HCT116 (cell line): Measurements from ENCODE around the gene TSLP. TPM values are rescaled to one million over a fixed set of nuclear protein-coding genes. Genes with fewer than 3 reads are reported as not detected.

Experiments used
- ATAC-seq: fragments of 200-7000 bp; cut with Tn5 transposase; 2 replicates; pipeline ENCODE4 v1.9.1; 2020; ENCODE audit warnings: mild to moderate bottlenecking, moderate library complexity
- BruUV-seq: library from RNA; stranded (reverse); fragments of 400-500 nt; replicated peaks from 2 replicates; lab custom pipeline; 2021; lab: Mats Ljungman, UMichigan
- CTCF ChIA-PET: fragments of 300-600 bp; sonication (Branson Sonifier 250); formaldehyde crosslinking; loops from one replicate; lab custom pipeline; 2021; ENCODE audit warnings: antibody characterized with exemption; lab: Charles Lee
- POLR2A ChIA-PET: fragments of 300-600, 350-600 bp; sonication (Branson Sonifier 250); formaldehyde crosslinking; loops from one replicate; lab custom pipeline; 2021; ENCODE audit warnings: antibody characterized with exemption; lab: Charles Lee
- RAD21 ChIA-PET, 2 experiments: fragments of 300-600 bp; sonication (Branson Sonifier 250); formaldehyde crosslinking; loops; one replicate each; lab custom pipeline; 2023; ENCODE audit warnings: low total read pairs in 2 of 2; ENCODE audit not compliant: uncharacterized antibody in 2 of 2, unreplicated experiment in 2 of 2, low non-redundant PET in 1 of 2; lab: Charles Lee
- DNase-seq: peaks from one replicate; pipeline ENCODE4 v3.0.0-alpha.2; 2010; ENCODE audit warnings: low read depth, low spot score
- H2AFZ ChIP-seq: fragments of 200-600 bp; shearing (Covaris generic), sonication (generic); 2 replicates; pipeline ENCODE4 v1.6.1; 2017; ENCODE audit warnings: low read depth, mixed run types, mixed read lengths, antibody characterized with exemption, low read length; ENCODE audit not compliant: poor library complexity, severe bottlenecking
- H3K27ac ChIP-seq: 2 replicates; pipeline ENCODE4 v1.5.1; 2012; ENCODE audit warnings: low read depth, low read length
- H3K27me3 ChIP-seq: fragments of 200-600 bp; sonication (generic); 2 replicates; pipeline ENCODE4 v1.6.1; 2016; ENCODE audit warnings: mixed run types, low read length, mixed read lengths; ENCODE audit not compliant: insufficient read depth
- H3K36me3 ChIP-seq, 2 experiments: fragments of 200-500 bp in 1 of 2; fragments of 200-600 bp in 1 of 2; sonication (Bioruptor generic) in 1 of 2; sonication (generic) in 1 of 2; 2 replicates each; pipeline versions ENCODE4 v1.5.1 to v1.6.1; 2014 to 2016; ENCODE audit warnings: low read length in 2 of 2, inconsistent platforms in 1 of 2, mixed read lengths in 1 of 2, mixed run types in 1 of 2; ENCODE audit not compliant: insufficient read depth in 2 of 2, control insufficient read depth in 1 of 2
- H3K4me1 ChIP-seq, 2 experiments: fragments of 200-600 bp in 1 of 2; sonication (generic) in 1 of 2; 2 replicates each; pipeline versions ENCODE4 v1.5.1 to v1.6.1; 2012 to 2017; ENCODE audit warnings: low read length in 2 of 2, inconsistent platforms in 1 of 2, mild to moderate bottlenecking in 1 of 2, mixed read lengths in 1 of 2, mixed run types in 1 of 2, moderate library complexity in 1 of 2; ENCODE audit not compliant: insufficient read depth in 2 of 2, control insufficient read depth in 1 of 2
- H3K4me2 ChIP-seq: fragments of 200-600 bp; sonication (generic); 2 replicates; pipeline ENCODE4 v1.6.1; 2017; ENCODE audit warnings: mixed run types, low read length, mixed read lengths
- H3K4me3 ChIP-seq, 2 experiments: fragments of 200-600 bp in 1 of 2; sonication (generic) in 1 of 2; replicated peaks in 1 of 2; 2 replicates each; pipeline ENCODE4 v1.5.1; 2011 to 2016; ENCODE audit warnings: low read length in 2 of 2, control low read depth in 1 of 2, low read depth in 1 of 2, mild to moderate bottlenecking in 1 of 2, mixed read lengths in 1 of 2, mixed run types in 1 of 2
- H3K79me2 ChIP-seq: fragments of 200-600 bp; sonication (generic); 2 replicates; pipeline ENCODE4 v1.6.1; 2017; ENCODE audit warnings: mild to moderate bottlenecking, mixed run types, low read length, moderate library complexity, mixed read lengths; ENCODE audit not compliant: insufficient read depth
- H3K9ac ChIP-seq: fragments of 200-600 bp; sonication (generic); 2 replicates; pipeline ENCODE4 v1.6.1; 2016; ENCODE audit warnings: low read length, mixed read lengths
- H3K9me2 ChIP-seq: fragments of 200-600 bp; sonication (generic), shearing (Covaris generic); 2 replicates; pipeline ENCODE4 v1.6.1; 2017; ENCODE audit warnings: mixed run types, mild to moderate bottlenecking, moderate library complexity; ENCODE audit not compliant: insufficient read depth
- H3K9me3 ChIP-seq, 2 experiments: fragments of 200-500 bp in 1 of 2; fragments of 200-600 bp in 1 of 2; sonication (Bioruptor generic) in 1 of 2; sonication (generic) in 1 of 2; 2 replicates each; pipeline ENCODE4 v1.6.1; 2014 to 2017; ENCODE audit warnings: low read length in 2 of 2, mixed read lengths in 2 of 2, inconsistent platforms in 1 of 2, low read depth in 1 of 2, mild to moderate bottlenecking in 1 of 2, mixed run types in 1 of 2, moderate library complexity in 1 of 2; ENCODE audit not compliant: control insufficient read depth in 1 of 2, insufficient read depth in 1 of 2
- H4K20me1 ChIP-seq: fragments of 200-600 bp; sonication (generic), shearing (Covaris generic); 2 replicates; pipeline ENCODE4 v1.6.1; 2017; ENCODE audit warnings: mixed run types, mild to moderate bottlenecking, moderate library complexity; ENCODE audit not compliant: insufficient read depth
- EZH2 ChIP-seq: fragments of 200-600 bp; sonication (generic); IDR thresholded peaks from 2 replicates; pipeline ENCODE4 v1.6.1; 2017; ENCODE audit warnings: antibody characterized with exemption, mixed run types
- FOSL1 ChIP-seq: IDR thresholded peaks from 2 replicates; pipeline ENCODE4 v1.6.1; 2012; ENCODE audit warnings: low read depth
- POLR2A ChIP-seq: IDR thresholded peaks from 2 replicates; pipeline ENCODE4 v1.7.0; 2011; ENCODE audit warnings: borderline replicate concordance; ENCODE audit not compliant: insufficient read depth, insufficient read length; ENCODE audit errors: extremely low read depth
- POLR2AphosphoS5 ChIP-seq: IDR thresholded peaks from 2 replicates; pipeline ENCODE4 v1.6.1; 2011; ENCODE audit warnings: mild to moderate bottlenecking, low read depth, low read length, moderate library complexity
- REST ChIP-seq: IDR thresholded peaks from 2 replicates; pipeline ENCODE4 v1.6.1; 2012; ENCODE audit warnings: low read depth
- intact Hi-C: fragments of 100-400 bp; cut with micrococcal nuclease; formaldehyde crosslinking; loops from 2 replicates; pipeline ENCODE4 v1.10.0; 2022
- total RNA-seq: library from RNA; stranded (reverse); gene quantifications from one replicate; pipeline ENCODE4 v1.2.1, GENCODE V29; 2021; ENCODE audit not compliant: unreplicated experiment
- TF ChIP-seq, protein P1 (sequence below), 3 experiments: fragments of 200-600 bp in 1 of 3; sonication (generic) in 1 of 3; IDR thresholded peaks in 2 of 3; conservative IDR thresholded peaks in 1 of 3; 2 replicates each; pipeline ENCODE4 v1.5.1; 2012 to 2017; ENCODE audit warnings: low read depth in 2 of 3, low read length in 2 of 3, antibody characterized with exemption in 1 of 3, borderline replicate concordance in 1 of 3, control low read depth in 1 of 3, mild to moderate bottlenecking in 1 of 3, mixed read lengths in 1 of 3, mixed run types in 1 of 3, moderate library complexity in 1 of 3; ENCODE audit not compliant: insufficient read depth in 1 of 3

Gene TSLP
- total RNA-seq, 1 experiment from 2014 or later: 0.34 TPM

DNA sequence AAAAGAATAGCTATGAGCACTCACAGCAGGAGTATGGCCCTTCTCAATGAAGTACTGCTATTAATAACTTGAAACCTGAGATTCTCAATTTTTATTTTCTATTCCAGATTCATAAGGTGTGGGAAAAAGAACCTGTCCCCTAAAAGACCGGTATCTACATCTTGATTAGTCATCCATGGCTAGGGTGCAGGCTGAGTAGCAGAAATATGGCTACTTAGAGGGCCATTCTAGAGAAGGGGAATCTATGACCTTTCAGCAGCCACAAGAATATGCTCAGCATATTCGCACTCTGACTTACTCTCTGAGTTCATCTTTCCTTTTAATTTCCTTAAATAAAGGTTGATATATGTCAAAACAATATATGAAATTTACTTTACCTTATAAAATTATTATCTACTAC, 48.3 kb downstream of the TSLP start:
- ChIA-PET POLR2A (no interaction called here), RAD21 (no interaction called here), CTCF (no interaction called here)
- no peak for DNase-seq
- Histone ChIP-seq H3K9me2 (no peaks in the 10 kb centered on the region), H3K4me1 (no peaks in the 10 kb centered on the region), H3K9ac (no peak overlapping the region), H3K4me3 (no peak overlapping the region), H2AFZ (no peak overlapping the region), H3K27ac (no peak overlapping the region), H3K4me2 (no peak overlapping the region), H3K36me3 (peaks cover 41 to 50% of the 10 kb centered on the region in 2 experiments), H3K79me2 (peaks cover 27% of the 10 kb centered on the region; the same call in 1 of the 2 replicates), H4K20me1 (peaks cover 4% of the 10 kb centered on the region; the same call in 1 of the 2 replicates), H3K27me3 (no peaks in the 10 kb centered on the region), H3K9me3 (no peaks in the 10 kb centered on the region)
- BruUV-seq: no TSS peak
- no peak for ATAC-seq
- intact Hi-C loops: no loop called here
- TF ChIP-seq, protein P1, sequence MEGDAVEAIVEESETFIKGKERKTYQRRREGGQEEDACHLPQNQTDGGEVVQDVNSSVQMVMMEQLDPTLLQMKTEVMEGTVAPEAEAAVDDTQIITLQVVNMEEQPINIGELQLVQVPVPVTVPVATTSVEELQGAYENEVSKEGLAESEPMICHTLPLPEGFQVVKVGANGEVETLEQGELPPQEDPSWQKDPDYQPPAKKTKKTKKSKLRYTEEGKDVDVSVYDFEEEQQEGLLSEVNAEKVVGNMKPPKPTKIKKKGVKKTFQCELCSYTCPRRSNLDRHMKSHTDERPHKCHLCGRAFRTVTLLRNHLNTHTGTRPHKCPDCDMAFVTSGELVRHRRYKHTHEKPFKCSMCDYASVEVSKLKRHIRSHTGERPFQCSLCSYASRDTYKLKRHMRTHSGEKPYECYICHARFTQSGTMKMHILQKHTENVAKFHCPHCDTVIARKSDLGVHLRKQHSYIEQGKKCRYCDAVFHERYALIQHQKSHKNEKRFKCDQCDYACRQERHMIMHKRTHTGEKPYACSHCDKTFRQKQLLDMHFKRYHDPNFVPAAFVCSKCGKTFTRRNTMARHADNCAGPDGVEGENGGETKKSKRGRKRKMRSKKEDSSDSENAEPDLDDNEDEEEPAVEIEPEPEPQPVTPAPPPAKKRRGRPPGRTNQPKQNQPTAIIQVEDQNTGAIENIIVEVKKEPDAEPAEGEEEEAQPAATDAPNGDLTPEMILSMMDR (IDR thresholded peaks at IDR 0.05 in 2 of 3, conservative IDR thresholded peaks at IDR 0.05 in 1 of 3; ENCODE audit: borderline replicate concordance in 1 of 3, insufficient read depth in 1 of 3, low read depth in 2 of 3, low read length in 2 of 3): no peak
- TF ChIP-seq FOSL1 (no peak), POLR2AphosphoS5 (no peak)

- H3K4me3 ChIP-seq: no peak overlapping the region
- H3K36me3 ChIP-seq: peaks cover 44 to 56% of the 10 kb centered on the region in 2 experiments
- no TSS peak for BruUV-seq
- no peak for TF ChIP-seq FOSL1
- TF ChIP-seq, protein P1 (IDR thresholded peaks at IDR 0.05 in 2 of 3, conservative IDR thresholded peaks at IDR 0.05 in 1 of 3; ENCODE audit: borderline replicate concordance in 1 of 3, insufficient read depth in 1 of 3, low read depth in 2 of 3, low read length in 2 of 3): no peak
- no peak for TF ChIP-seq EZH2
- TF ChIP-seq REST: no peak
- TF ChIP-seq POLR2A: no peak
- H3K79me2 ChIP-seq: peaks cover 27% of the 10 kb centered on the region; the same call in 1 of the 2 replicates
- DNase-seq (no peak), ATAC-seq (no peak)
- intact Hi-C loops: no loop called here
- H2AFZ ChIP-seq: no peak overlapping the region
- H3K9me2 ChIP-seq: no peaks in the 10 kb centered on the region
- H3K4me1 ChIP-seq: no peaks in the 10 kb centered on the region
- H3K9ac ChIP-seq: no peak overlapping the region
- no peak overlapping the region for H3K27ac ChIP-seq
- peaks cover 4% of the 10 kb centered on the region; the same call in 1 of the 2 replicates for H4K20me1 ChIP-seq
- H3K4me2 ChIP-seq: no peak overlapping the region
- ChIA-PET CTCF (no interaction called here), RAD21 (no interaction called here), POLR2A (no interaction called here)
- H3K27me3 ChIP-seq: no peaks in the 10 kb centered on the region
- no peaks in the 10 kb centered on the region for H3K9me3 ChIP-seq
Observed at GRCh38 chr5:111120911-111121310, 49.4 kb downstream of the TSLP start.
